Upper lobe of right lung (tissue), 1 donor: Measurements from ENCODE around the gene DLST. TPM values are rescaled to one million over a fixed set of nuclear protein-coding genes. Genes with fewer than 3 reads are reported as not detected.

Experiments used
- ATAC-seq: fragments of 200-7000 bp; cut with Tn5 transposase; one replicate; pipeline ENCODE4 v1.9.1; 2020; ENCODE audit warnings: mild to moderate bottlenecking, moderate library complexity
- DNase-seq: peaks from one replicate; pipeline ENCODE4 v3.0.0-alpha.2; 2020
- H3K27ac ChIP-seq: fragments of 200-600 bp; one replicate; pipeline ENCODE4 v1.8.0; 2022
- H3K27me3 ChIP-seq: fragments of 200-600 bp; one replicate; pipeline ENCODE4 v1.8.0; 2022; ENCODE audit warnings: mild to moderate bottlenecking
- H3K36me3 ChIP-seq: fragments of 200-600 bp; one replicate; pipeline ENCODE4 v1.8.0; 2022
- H3K4me1 ChIP-seq: fragments of 200-600 bp; one replicate; pipeline ENCODE4 v1.8.0; 2022
- H3K4me3 ChIP-seq: fragments of 200-600 bp; one replicate; pipeline ENCODE4 v1.8.0; 2022; ENCODE audit warnings: mild to moderate bottlenecking
- H3K9me3 ChIP-seq: fragments of 200-600 bp; one replicate; pipeline ENCODE4 v1.8.0; 2022
- CTCF ChIP-seq: fragments of 200-600 bp; IDR thresholded peaks from one replicate; pipeline ENCODE4 v1.8.0; 2022; ENCODE audit warnings: antibody characterized with exemption
- intact Hi-C: fragments of 100-400 bp; cut with DNase I; formaldehyde crosslinking; loops from one replicate; pipeline ENCODE4 v1.11.0; 2022
- total RNA-seq: library from RNA; stranded (reverse); fragmentation: NEBNext Ultra II Directional; extraction: Animal tissue kit (Norgen Biotek cat#: 25700); gene quantifications from one replicate; pipeline ENCODE4 v1.2.1, GENCODE V29; 2021
- donor health status: DM: no; HTN: yes; CAD: no; lungs with severe emphysema.

Gene DLST
- total RNA-seq, 1 donor from 2014 or later = 90.1 TPM

DNA sequence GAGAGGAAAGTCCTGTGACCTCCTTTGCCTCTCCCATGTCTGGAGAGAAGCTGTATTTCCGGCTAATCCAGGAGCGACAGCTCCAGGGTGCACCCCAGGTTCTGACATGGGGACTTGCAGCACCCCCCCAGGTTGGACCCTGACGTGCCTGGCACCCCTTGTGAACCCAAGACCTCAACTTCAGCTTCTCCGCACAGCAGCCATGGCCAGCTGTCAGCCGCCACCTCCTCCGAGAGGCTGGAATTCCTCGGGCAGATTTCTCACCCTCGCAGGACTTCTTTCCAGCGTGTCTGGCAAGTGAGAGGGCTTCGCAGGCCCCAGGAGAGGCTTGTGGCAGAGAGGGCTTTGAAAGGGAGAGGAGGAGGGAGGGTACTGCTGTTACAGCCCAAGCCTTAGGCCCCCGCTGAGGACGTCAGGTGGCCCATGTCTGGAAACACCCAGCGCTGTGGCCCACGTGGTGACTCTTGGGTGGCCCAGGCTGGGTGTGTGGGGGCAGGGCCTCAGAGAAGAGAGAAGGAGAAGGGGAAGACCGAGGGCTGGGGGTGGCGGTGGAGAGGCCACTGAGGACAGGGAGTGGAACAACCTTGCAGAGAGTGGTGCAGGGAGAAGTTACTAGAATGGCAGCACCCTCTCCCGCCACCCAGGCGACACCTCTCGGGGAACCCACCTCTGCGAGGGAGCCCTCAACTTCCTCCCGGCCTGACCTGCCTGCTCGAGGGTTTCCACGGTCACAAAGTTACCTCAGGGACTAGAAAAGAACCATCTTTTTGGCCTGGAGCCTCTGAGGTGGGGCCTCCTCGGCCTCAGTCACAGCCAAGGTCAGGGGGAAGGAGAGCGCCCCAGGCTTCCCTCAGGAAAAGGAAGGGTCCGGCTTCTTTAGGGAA is 53.0 kb downstream of the DLST start:
- DNase-seq (peak; percentile 83), ATAC-seq (peak; percentile 72)
- Histone ChIP-seq H3K4me1 (peaks cover 36% of the 10 kb centered on the region), H3K9me3 (no peaks in the 10 kb centered on the region), H3K27me3 (no peaks in the 10 kb centered on the region), H3K27ac (peak overlapping the region; percentile 63), H3K4me3 (no peak overlapping the region), H3K36me3 (no peaks in the 10 kb centered on the region)
- no peak for TF ChIP-seq CTCF
- intact Hi-C loops = no loop called here

DNA sequence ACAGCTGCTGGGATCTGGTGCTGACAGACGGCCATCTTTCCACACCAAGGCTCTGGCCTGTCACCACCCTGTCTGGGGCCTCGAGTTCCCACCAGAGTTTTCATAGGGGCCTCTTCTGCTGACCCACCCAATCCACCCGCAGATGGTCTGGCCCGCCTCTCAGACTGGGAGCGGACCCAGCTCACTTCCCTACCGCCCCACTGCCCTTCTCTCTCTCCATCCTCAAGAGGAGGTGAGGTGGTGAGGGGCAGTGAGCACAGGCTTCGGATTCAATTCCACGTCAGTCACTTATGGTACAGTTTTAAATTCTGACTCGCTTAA is 53.6 kb downstream of the DLST start:
- DNase-seq = peak; percentile 42

DNA sequence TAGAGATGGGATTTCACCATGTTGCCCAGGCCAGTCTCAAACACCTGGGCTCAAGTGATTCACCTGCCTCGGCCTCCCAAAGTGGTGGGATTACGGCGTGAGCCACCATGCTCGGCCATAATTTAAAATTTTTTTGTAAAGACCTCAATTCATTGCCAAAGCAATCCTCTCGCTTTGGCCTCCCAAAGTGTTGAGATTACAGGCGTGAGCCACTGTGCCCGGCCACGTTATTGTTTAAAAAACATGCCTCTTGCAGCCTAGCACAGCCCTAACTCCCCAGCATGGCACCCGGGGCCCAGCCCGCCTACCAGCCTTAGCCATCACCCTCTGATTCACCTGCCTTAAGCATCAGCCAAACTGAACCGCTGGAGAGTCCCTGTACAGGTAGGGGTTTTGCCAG is 54.4 kb downstream of the DLST start:
- Histone ChIP-seq H3K4me3 (no peak overlapping the region), H3K36me3 (no peaks in the 10 kb centered on the region), H3K4me1 (peaks cover 48% of the 10 kb centered on the region), H3K9me3 (no peaks in the 10 kb centered on the region), H3K27me3 (no peaks in the 10 kb centered on the region), H3K27ac (no peak overlapping the region)
- intact Hi-C loops = no loop called here
- ATAC-seq = no peak
- no peak for DNase-seq
- TF ChIP-seq CTCF = no peak

More for the DNA sequence above, 53.6 kb downstream of the DLST start:
- Histone ChIP-seq H3K4me3 (no peak overlapping the region), H3K27me3 (no peaks in the 10 kb centered on the region), H3K27ac (peak overlapping the region; percentile 63), H3K9me3 (no peaks in the 10 kb centered on the region), H3K4me1 (peaks cover 41% of the 10 kb centered on the region), H3K36me3 (no peaks in the 10 kb centered on the region)
- TF ChIP-seq CTCF = no peak
- ATAC-seq = no peak
- intact Hi-C loops = no loop called here

DNA sequence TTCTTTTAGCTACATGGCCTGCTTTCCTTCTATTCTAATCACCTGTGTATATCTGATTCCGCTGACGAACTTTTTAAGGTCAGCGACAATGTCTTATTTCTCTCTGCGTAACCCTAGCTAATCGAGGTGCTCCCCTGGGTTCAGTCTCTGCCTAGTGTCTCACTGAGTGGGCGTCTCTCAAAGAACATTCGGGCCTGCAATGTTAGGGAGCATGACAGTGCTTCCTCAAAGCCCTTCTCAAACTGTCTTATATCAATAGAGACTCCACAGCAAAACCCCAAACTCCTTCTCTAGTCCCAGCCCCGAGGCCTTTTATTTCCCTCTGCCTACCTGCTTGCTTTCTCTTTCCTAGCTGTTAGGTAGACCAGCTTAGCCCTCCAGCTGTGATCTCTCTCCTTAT is 55.0 kb downstream of the DLST start:
- H3K36me3 ChIP-seq = no peaks in the 10 kb centered on the region
- H3K27me3 ChIP-seq = no peaks in the 10 kb centered on the region
- no peak overlapping the region for H3K4me3 ChIP-seq
- peak; percentile 8 for ATAC-seq
- TF ChIP-seq CTCF = no peak
- peaks cover 53% of the 10 kb centered on the region for H3K4me1 ChIP-seq
- intact Hi-C loops = no loop called here
- H3K27ac ChIP-seq = no peak overlapping the region
- DNase-seq = no peak
- H3K9me3 ChIP-seq = no peaks in the 10 kb centered on the region

DNA sequence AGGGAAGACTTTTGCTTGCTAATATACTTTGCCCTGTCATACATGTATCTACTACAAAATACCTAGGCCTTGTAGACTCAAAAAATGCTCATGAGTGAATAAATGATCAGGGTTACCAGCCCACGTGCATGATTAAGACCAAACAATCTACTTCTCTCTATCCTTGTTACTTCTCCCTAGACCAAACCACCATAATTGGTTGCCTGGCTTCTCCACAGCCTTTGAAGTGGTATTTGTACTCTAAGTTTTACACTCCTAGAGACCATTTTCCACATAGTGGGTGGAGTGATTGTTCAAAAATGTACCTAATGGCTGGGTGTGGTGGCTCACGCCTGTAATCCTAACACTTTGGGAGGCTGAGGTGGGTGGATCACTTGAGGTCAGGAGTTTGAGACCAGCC is 55.5 kb downstream of the DLST start:
- no peaks in the 10 kb centered on the region for H3K36me3 ChIP-seq
- H3K4me1 ChIP-seq = peaks cover 58% of the 10 kb centered on the region
- DNase-seq = no peak
- H3K27me3 ChIP-seq = no peaks in the 10 kb centered on the region
- H3K27ac ChIP-seq = no peak overlapping the region
- H3K4me3 ChIP-seq = no peak overlapping the region
- ATAC-seq = no peak
- no peak for TF ChIP-seq CTCF
- intact Hi-C loops = no loop called here
- H3K9me3 ChIP-seq = no peaks in the 10 kb centered on the region
